Suppressor macrophage (primary cell): ENCODE measurements around the gene RIGI.
"Not testable (repeated sequence)": the region's sequence is repeated elsewhere in the genome, so short reads cannot be mapped to it uniquely, and the experiment has no call there.

Experiments
- DNase-seq, 4 experiments: peaks; one replicate each; pipeline ENCODE4 v3.0.0-alpha.2; 2020 to 2022
- total RNA-seq, 17 experiments: gene quantifications; one replicate each; lab custom pipeline; 2026; ENCODE audit warnings: mixed read lengths in 6 of 17, inconsistent platforms in 3 of 17; lab: John Stamatoyannopoulos, UW

Gene RIGI
- total RNA-seq = 0.92 to 276 (median 5.4) reads per million in 17 experiments

DNA sequence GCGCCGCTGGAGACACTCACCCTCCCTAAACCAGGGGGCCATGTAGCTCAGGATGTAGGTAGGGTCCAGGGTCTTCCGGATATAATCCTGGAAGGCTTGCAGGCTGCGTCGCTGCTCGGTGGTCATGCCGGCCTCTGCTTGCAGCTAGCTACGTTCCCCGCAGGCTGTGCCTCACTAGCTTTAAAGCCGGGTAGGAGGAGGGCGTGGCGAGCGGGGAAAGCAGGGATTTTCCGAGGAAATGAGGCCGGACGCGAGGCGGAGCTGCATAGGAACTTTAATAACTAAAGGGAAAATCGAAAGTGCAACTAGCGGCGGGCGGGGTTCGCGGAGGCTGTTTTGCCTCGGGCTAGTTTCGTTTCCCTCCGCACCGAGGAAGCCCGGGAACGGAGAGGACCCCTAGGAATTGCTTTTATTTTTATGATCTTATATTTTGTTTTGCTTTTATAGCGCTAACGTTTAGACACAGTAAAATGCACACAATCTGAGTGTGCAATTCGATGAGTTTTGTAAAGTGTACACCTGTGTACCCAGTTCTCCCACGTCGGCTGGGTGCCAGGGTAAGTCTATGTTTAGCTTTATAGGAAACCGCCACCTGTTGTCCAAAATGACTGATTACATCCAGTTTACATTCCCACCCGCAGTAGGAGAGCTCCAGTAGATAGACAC lies at the start of gene RIGI:
TSS of gene RIGI (minus strand) at position 156 of the 666 bp plus-strand sequence. CDS start at position 126, 30 bp downstream.
- peak; percentile 90 to 96 (median 94) for DNase-seq

DNA sequence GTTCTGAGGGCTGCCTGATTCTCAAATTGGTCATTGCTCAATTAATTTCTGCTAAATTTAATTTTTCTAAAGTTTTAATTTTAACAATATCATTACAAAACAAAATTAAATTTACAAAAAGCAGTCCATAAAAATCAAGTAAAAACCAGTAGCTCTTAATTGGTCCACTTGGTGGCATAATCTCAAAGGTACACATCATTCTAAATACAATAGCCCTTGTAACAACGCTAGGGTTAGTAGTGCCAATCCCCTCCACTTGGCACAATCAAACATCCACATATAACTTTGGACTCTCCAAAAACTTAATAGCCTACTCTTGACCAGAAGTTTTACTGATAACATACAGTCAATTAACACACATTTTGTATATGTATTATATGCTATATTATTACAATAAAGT lies 48.9 kb upstream of the RIGI start:
- no peak for DNase-seq

DNA sequence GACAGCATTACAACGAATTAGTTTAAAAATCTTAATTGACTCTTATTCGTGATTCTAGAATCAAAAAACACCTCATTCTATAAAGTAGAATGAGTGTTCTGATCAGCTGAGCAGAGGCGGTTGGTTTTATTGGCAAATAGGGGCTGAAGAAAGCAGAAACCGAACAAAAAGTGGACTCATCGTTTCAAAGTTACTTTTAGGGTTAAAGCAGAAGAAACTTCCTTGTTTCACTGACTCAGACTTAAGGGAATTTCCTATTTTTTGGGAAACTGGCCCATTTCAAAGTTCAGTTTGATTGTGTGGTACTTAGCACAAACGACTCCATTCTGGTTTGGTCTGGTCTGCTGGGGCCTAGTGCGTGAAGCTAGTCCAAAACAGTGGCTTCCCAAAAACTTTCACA lies 47.8 kb upstream of the RIGI start:
- peak; percentile 25 to 72 (median 54) for DNase-seq

DNA sequence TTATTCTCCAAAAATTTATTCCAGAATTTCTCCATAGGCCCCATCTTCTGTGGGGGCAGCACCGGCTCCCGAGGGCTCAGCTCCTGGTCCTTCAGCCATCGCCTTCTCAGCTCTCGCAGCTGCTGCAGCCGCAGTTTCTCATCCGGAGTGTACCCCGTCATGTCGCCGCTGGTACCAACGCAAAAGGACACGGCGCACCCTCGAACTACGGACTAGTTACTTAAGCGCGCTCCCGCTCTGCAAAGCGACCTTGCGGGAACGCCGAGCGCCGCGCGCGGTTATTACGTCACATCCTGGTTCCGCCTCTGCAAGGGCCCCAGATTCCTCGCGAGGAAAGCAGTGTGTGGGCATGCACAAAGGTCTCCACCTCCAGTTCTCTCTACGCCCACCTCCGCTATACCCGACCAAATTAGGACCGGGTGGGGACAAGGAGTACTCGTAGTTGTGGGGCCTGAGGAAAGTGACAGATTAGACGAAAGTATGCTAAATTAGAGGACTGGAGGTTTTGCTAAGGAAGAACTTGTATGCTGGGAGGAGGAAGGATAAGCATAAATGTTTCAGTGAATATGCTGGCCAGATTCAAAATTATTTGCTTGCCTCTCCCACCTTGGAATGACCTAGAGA lies 47.0 kb upstream of the RIGI start, which contains the start of gene NDUFB6:
TSS of gene NDUFB6 (minus strand) at position 260 of the 624 bp plus-strand sequence. CDS start at position 161, 99 bp downstream.
- peak; percentile 95 to 98 (median 97) for DNase-seq

DNA sequence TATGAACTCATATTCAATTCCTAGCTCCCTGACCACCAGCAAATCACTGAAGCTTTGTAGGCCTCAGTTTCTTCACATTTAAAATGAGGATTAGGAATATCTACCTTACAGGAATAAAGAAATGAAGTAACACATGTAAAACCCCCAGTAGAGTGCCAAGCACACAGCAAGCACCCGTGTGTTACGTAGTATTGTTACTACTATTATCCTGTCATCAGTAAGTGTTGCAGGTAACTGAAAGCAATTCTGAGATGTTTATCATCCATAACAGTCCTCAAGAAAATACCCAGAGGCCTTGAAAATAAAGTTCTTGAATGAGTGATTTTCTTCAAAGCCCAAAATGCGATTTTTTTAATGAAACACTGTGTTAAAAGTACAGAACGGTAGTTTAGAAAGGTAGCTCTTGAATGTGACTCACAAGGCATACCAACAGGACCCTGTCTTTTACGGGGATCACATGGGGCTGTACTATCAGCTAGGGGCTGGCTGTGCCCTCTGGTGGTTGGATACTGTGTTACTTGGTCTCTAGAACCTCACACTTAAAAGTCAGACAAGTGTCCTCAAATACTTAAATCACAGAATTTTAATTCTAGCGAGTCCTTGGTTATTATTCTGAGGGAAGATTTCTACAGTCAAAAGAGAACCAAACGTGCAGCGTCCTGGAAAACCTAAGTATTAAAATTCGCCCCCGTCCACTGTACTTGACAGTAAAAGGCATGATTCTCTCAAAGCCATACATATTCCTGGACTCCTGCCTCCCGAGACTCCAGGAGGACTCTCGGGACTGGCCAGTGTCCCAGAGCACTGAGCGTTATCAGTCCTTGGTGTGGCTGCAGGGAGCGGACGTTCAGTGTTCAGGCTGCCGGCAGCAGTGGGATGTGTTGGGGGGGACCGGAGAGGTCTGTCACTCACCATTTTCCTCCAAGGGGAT lies 46.2 kb upstream of the RIGI start:
- DNase-seq = peak; percentile 71 to 86 (median 84)

DNA sequence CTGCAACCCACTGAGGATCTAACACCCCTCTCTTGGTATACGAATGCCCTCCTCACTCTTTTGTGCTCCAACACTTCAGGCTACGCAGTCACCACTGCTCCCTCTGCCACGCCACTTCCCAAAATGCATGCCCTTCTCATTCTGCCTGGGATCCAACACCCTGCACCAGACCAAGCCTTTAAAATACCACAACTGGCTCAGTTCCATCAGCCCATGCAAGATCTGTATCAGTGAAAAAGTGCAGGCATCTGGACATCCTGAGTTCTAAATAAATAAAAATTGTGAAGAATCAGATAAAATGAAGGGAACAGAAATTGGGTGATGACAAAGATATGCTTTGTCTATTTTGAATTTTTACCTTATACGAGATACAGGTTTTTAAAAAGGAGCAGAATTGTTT lies 44.3 kb upstream of the RIGI start:
- no peak for DNase-seq

DNA sequence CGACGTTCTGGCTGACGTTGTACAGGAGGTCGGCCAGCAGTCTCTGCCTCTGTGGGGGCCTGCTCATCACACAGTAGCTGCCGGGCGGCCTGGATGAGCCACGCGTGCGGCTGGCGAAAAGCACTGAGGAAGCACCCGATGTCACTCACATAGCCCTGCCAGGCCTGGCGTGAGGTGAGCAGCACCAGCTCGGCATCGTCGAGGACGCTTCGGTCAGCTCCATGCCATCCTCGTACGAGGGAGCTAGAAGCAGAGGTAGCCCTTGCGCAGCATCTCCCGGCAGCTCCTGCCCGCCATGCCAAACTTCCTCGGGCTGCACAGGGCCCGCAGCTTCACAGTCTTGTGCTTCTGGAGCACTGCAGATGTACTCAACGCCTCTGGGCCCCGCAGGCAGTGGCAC lies 40.8 kb upstream of the RIGI start:
- no peak for DNase-seq

DNA sequence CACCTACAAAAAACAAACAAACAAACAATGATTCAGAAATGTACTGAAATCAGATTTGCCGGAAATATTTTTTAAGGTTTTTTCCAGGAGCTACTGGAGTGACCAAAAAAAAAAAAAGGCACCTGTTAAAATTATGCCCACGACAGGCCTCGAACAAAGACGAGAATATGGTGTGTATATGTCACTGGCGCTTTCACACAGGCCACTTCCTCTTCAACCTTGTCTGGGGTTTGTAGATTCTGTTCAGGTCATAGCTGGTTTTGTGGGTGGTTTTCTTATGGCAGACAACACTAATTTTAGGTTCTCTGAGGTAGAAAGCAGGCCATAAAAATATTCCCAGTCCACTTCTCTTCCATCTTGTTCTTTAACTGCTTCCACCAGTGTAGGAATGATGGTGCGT lies 40.0 kb upstream of the RIGI start:
- DNase-seq = no peak

DNA sequence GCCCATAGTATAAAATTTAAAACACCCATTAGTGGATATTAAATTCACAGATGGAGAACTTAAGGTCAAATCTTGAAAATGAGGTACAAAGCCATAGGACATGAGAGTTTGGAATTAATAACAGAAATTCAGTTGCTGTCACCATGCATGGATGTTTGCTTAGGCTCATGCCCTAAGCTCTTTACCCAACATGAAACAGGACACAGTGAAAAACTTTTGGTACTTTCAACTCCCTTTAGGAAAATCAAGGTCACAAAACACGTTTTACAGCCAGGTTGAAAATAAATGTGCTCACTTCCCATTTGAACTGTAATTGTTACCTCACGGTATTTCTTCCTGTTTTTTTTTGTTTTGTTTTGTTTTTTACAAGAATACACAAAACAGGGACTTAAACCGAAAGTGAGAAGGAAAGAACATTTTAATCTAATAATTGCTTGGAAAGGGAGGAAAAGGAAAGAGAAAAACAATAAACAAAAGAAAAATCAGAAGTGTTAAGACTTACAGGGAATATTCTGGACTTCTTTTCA lies 32.5 kb upstream of the RIGI start:
- DNase-seq = peak in 2 of 4 experiments; percentile 26 to 30

DNA sequence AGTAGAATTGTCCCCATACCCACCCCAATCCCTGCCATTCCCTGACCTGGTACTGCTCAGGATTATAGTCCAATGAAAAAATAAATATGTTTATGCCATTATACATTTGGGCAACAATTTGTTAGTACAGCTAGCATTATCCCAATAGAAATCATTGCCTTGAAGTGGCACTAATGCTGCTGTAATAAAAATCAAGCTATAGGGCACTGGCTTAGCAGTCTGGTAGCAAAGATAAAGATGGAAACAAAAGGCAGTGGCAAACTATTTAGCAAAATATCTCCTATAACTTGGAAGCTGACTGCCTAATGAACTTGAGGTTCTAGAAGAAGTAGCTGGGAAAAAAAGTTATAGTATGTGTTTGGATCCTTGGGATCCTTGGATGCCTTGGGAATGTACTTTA lies 28.6 kb upstream of the RIGI start:
- no peak for DNase-seq

DNA sequence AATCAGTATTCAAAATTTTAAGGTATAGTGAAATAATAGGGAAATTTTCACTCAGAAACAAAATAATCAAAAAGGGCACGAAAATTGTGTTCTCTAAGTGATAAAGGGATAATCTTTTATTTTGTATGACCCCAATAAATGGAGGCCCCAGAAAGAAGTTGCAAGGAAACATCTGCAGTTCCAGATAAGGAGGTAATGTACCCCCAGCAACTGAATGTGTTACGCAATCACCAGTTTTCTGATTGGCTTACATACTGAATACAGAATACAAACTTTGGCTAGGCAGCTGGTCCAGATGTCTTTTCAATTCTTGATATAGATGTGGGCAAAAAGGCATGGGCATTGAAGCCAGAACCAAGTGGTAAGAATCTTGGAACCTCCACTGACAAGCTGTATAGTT lies 28.1 kb upstream of the RIGI start:
- no peak for DNase-seq

DNA sequence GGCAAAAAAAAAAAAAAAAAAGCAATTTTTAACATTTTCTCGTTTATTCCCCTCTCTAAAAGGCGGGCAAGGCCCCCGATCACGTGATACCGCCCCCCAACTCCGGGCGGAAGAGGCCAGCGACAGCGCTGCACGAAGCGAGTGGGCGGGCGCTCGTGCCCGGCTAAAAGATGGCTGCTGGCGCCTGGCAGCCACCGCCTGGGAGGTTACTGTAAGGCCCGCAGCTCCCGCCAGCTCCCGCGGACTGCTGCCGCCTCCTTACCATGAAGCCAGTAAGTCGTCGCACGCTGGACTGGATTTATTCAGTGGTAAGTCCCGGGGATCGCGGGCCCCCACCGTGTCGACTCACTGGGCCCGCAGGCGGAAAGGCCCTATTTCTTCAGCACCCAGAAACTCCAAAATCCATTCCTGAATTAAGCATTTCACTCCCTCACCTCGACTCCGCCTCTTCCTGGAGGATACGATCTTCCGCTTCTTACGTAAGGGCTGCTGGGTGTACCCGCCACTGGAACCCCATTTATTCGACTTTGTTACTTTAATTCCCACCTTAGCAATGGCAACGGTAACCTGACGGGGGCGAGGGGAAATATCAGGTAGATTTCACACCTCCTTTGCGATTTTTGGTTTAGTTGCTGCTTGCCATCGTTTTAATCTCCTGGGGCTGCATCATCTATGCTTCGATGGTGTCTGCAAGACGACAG lies 26.3 kb upstream of the RIGI start, which contains the start of the genes SMIM27 and TOPORS:
TSS of gene SMIM27 (plus strand) at position 156 of the 701 bp plus-strand sequence. CDS start at position 264, 108 bp downstream.
TSS of gene TOPORS (minus strand) at position 415 of the 701 bp plus-strand sequence. CDS start at position 265, 150 bp downstream.
- peak; percentile 94 to 98 (median 96) for DNase-seq

DNA sequence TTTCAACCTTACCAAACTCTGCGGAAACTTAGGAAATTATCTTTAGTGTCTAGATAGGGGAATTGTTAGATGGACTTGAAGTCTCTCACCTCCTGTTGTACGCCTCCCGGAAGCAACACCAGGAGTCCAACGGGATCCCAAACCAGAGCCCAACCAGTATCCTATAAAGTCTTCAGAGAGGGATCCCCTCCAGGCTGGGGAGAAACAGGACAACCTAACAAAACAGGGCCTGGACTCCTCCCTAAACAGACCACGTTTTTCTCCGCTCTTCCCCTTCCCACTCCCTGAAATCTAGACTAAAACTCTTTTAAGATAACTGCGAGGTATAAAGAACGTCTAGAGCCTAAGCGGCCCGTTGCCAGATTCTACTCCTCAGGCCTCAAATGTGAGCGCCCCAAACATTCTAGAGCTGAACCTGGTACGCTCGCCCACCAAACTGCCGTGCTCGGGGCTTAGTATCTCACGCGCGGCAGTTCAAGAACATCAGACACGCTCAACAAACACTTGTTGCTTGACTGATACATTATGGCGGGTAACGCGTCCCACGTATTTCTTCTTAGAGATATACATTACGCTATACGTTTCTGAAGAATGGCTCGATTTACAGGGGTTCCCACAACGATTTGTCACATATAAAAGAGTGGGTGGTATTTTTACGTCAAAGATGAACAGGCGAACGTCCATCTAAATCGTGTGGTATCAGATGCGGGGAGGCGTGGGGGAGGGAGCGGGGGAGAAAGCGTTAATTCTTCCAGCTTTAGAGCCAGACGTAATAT lies 25.5 kb upstream of the RIGI start:
- peak; percentile 43 to 76 (median 46) for DNase-seq

DNA sequence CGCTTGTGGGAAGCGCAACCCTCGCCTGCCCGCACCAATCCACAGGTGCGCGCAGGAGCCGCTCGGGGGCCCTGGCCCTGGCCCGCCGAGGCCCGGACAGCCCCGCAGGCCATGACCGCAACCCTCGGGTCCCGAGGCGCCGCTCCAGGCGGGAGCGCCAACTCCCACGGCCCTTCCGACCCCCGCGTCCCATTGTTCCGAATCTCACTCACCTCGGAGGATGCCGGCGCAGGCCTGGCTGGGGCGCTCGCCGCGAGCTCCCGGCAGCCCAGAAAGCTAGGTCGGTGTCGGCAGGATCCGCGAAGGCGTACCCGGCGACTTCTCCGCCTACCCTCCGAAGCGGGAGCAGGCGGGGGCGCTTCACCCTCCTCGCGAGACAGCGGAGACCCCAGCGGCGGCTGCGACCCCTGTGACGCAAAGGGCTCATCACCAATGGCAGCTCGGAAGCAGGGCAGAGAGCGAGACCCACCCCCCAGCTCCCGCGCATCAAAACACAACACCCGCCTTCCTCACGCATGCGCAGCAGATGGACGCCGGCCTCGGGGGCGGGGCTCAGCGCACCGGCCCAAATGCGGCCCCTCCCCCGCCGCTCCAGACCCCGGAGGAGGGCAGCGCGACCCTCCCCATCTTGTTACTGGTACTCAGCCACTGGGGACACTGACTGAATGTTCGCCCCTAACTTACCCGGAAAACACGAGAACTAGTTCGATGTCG lies 24.7 kb upstream of the RIGI start:
- peak; percentile 85 to 92 (median 88) for DNase-seq

DNA sequence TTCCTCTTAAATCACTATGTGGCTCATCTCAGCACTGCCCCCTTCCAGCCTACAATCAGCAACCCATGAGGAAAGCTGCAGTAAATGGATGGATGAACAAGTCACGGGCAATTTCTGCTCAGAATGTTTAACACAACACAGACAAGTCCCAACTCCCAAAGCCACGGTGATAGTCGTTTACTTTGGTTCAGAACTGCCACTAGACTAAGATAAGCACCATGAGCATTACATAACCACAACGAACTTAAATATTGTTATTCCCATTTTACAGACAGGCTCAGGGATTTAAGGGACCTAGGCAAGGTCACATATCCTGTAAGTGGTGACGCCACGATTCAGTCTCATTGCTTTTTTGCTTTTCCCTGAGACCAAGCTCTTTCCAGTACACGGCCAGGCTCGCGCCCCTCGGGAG lies 24.2 kb upstream of the RIGI start:
- peak in 1 of 4 experiments; percentile 2 for DNase-seq

DNA sequence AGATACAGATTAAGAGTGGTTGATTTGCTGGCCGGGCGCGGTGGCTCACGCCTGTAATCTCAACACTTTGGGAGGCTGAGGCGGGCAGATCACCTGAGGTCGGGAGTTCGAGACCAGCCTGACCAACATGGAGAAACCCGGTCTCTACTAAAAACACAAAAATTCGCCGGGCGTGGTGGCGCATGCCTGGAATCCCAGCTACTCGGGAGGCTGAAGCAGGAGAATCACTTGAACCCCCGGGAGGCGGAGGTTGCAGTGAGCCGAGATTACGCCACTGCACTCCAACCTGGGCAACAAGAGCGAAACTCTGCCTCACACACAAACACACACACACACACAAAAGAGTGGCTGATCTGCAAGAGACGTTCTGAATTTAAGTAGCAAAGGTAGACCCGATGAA lies 22.2 kb upstream of the RIGI start:
- not testable (repeated sequence) for DNase-seq

DNA sequence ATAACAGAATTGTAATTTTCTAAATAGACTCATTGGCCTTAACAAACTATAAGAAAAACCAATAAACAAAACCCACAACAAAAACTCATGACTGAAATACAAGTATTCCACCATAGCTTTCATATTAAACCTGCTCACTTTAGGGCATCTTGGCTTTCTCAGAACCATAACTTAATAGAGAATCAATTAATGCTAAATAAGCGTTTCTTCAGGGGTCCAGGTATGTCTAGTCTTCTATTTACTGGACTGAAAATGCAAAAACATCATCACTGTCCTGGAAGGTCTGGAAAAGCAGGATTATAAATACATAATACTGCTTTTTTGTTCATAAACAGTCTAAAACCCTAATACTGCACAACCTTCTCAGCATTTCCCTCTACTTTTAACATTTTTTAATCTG lies 19.9 kb upstream of the RIGI start:
- no peak for DNase-seq

DNA sequence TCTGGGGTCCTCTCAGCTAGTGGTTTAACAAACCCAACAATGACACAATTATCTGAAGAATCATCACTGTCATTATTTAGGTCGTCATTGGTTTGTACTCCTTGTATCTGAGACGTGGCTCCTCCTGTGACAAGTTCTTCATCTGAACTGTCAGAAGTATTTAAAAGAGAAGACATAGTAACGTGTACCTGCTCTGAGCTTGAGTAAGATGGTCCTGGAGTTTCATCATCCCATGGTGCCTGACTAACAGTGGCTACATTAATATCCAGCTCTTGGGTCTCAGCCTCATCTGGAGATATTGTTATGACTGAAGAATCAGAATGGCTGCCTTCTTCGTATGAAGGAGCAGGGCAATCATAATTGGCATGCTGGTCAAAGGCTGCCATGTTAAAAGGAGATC lies 17.1 kb upstream of the RIGI start:
- no peak for DNase-seq

DNA sequence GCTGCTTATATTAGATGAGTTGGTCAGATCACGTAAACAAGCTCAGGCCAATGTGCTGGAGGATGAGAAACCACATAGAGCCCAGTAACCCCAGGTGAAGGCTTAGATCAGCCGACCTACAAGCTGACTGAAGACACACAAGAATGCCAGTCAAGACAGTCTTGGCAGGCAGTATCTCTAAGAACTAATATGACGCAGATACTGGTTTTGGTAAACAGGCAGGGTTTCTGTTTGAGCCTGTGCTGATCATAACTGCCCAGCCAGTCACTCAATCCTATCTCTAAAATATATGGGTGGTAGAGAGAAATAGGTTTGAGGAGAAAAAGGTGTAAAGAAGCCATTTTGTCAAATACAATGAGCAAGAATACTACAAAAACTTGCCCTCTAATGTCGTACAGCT lies 7.8 kb upstream of the RIGI start:
- DNase-seq = no peak

DNA sequence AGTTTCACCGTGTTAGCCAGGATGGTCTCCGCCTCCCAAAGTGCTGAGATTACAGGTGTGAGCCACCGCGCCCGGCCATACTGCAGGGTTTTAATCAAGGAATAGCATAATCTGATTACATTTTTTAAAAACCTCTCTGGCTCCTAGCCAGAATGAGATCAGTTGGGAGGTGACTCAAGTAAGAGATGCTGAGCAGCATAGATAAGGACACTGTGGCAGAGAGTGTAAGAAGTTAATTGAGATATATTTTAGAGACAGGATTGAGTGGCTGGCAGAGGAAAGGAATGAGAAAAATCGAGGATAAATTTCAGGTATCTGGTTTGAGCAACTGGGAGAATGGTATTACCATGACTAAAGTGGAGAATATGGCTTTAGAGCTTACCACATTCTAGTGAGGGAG lies 7.3 kb upstream of the RIGI start:
- no peak for DNase-seq
